SU-DHL-6 (cell line): Measurements from ENCODE around the gene YIPF2.

Experiments
- H2AFZ ChIP-seq: fragments of 200-600 bp; sonication (generic); 2 replicates; pipeline ENCODE4 v1.6.1; 2014; ENCODE audit warnings: low read depth, mild to moderate bottlenecking, moderate library complexity, mixed read lengths, antibody characterized with exemption, low read length; ENCODE audit not compliant: severe bottlenecking
- H3F3A ChIP-seq: fragments of 200-600 bp; shearing (Covaris generic); 2 replicates; pipeline ENCODE4 v1.6.0; 2016; ENCODE audit warnings: antibody characterized with exemption, mild to moderate bottlenecking; ENCODE audit not compliant: insufficient read depth
- H3K27ac ChIP-seq: fragments of 200-600 bp; sonication (generic); 2 replicates; pipeline ENCODE4 v1.5.1; 2016; ENCODE audit warnings: low read depth, mild to moderate bottlenecking, low read length, moderate library complexity, mixed read lengths
- H3K27me3 ChIP-seq: fragments of 200-600 bp; sonication (generic), shearing (Covaris generic); 2 replicates; pipeline ENCODE4 v1.6.0; 2014; ENCODE audit warnings: mild to moderate bottlenecking, low read length
- H3K36me3 ChIP-seq: fragments of 200-600 bp; sonication (generic); 2 replicates; pipeline ENCODE4 v1.6.1; 2014; ENCODE audit warnings: mild to moderate bottlenecking, low read length, mixed read lengths
- H3K4me2 ChIP-seq: fragments of 300-600, 200-600 bp; shearing (Covaris generic), sonication (generic); 2 replicates; pipeline ENCODE4 v1.6.0; 2014; ENCODE audit warnings: low read length, low read depth, mild to moderate bottlenecking; ENCODE audit not compliant: poor library complexity, severe bottlenecking
- H3K4me3 ChIP-seq: fragments of 200-600 bp; sonication (generic); 2 replicates; pipeline ENCODE4 v1.5.1; 2014; ENCODE audit warnings: antibody characterized with exemption, low read length, mild to moderate bottlenecking, mixed read lengths; ENCODE audit not compliant: insufficient read depth, poor library complexity, severe bottlenecking
- H3K79me2 ChIP-seq: fragments of 200-600 bp; sonication (generic); 2 replicates; pipeline ENCODE4 v1.6.1; 2014; ENCODE audit warnings: mild to moderate bottlenecking, low read length, moderate library complexity; ENCODE audit not compliant: insufficient read depth
- H3K9ac ChIP-seq: fragments of 200-600 bp; sonication (generic); 2 replicates; pipeline ENCODE4 v1.7.0; 2014; ENCODE audit warnings: mild to moderate bottlenecking, low read length
- H3K9me2 ChIP-seq: fragments of 200-600 bp; sonication (generic); replicated peaks from 2 replicates; pipeline ENCODE4 v1.6.1; 2014; ENCODE audit warnings: low read length; ENCODE audit not compliant: insufficient read depth
- H3K9me3 ChIP-seq: fragments of 200-600 bp; sonication (generic); 2 replicates; pipeline ENCODE4 v1.6.1; 2014; ENCODE audit warnings: low read length, mixed read lengths; ENCODE audit not compliant: insufficient read depth
- H4K20me1 ChIP-seq: fragments of 200-600 bp; sonication (generic); 2 replicates; pipeline ENCODE4 v1.6.1; 2014; ENCODE audit warnings: low read depth, mild to moderate bottlenecking, antibody characterized with exemption, low read length, moderate library complexity, mixed read lengths
- CTCF ChIP-seq: fragments of 200-600 bp; sonication (generic); IDR thresholded peaks from one replicate; pipeline ENCODE4 v1.5.1; 2017; ENCODE audit warnings: antibody characterized with exemption, mild to moderate bottlenecking, low read length, moderate library complexity; ENCODE audit not compliant: insufficient read depth, poor library complexity, severe bottlenecking
- EZH2phosphoT487 ChIP-seq: fragments of 200-600 bp; sonication (generic), shearing (Covaris generic); conservative IDR thresholded peaks from 2 replicates; pipeline ENCODE4 v1.6.1; 2018; ENCODE audit warnings: mild to moderate bottlenecking, antibody characterized with exemption, low read length, moderate library complexity, mixed read lengths

Gene YIPF2

GRCh38 chr19:10975374-10976130 is 47.1 kb upstream of the YIPF2 start:
- no peaks in the 10 kb centered on the region for H3K27me3 ChIP-seq
- H3K27ac ChIP-seq: peak overlapping the region; percentile 99
- H4K20me1 ChIP-seq: no peaks in the 10 kb centered on the region; the same call in 1 of the 2 replicates
- no peak overlapping the region for H3K4me3 ChIP-seq
- no peak overlapping the region for H2AFZ ChIP-seq
- no peaks in the 10 kb centered on the region for H3K9me3 ChIP-seq
- H3F3A ChIP-seq: peaks cover 86% of the 10 kb centered on the region
- H3K4me2 ChIP-seq: peak overlapping the region; percentile 54
- no peaks in the 10 kb centered on the region for H3K9me2 ChIP-seq
- peak overlapping the region; percentile 33 for H3K9ac ChIP-seq
- TF ChIP-seq EZH2phosphoT487 (no peak), CTCF (no peak)
- H3K79me2 ChIP-seq: peaks cover 93% of the 10 kb centered on the region
- 0 out of 2 replicates have a peak, but pooled peaks cover 2% of the 10 kb centered on the region for H3K36me3 ChIP-seq

- 0 out of 2 replicates have a peak, but pooled peaks cover 2% of the 10 kb centered on the region for H3K36me3 ChIP-seq
- peak overlapping the region; percentile 91 for H3K4me2 ChIP-seq
- no peaks in the 10 kb centered on the region for H4K20me1 ChIP-seq
- H3K79me2 ChIP-seq: peaks cover 90% of the 10 kb centered on the region
- H3K9ac ChIP-seq: peak overlapping the region; percentile 64; the same call in 1 of the 2 replicates
- TF ChIP-seq CTCF: no peak
- TF ChIP-seq EZH2phosphoT487: no peak
- H3K9me2 ChIP-seq: no peaks in the 10 kb centered on the region
- no peaks in the 10 kb centered on the region for H3K27me3 ChIP-seq
- H2AFZ ChIP-seq: no peak overlapping the region
- no peaks in the 10 kb centered on the region for H3K9me3 ChIP-seq
- no peak overlapping the region for H3K4me3 ChIP-seq
- peaks cover 85% of the 10 kb centered on the region for H3F3A ChIP-seq
- H3K27ac ChIP-seq: peak overlapping the region; percentile 99
Observed at GRCh38 chr19:10971107-10971726, 42.8 kb upstream of the YIPF2 start.

GRCh38 chr19:10968527-10969135 is 40.2 kb upstream of the YIPF2 start:
- Histone ChIP-seq H3F3A (peaks cover 81% of the 10 kb centered on the region), H3K9me2 (no peaks in the 10 kb centered on the region), H3K27ac (peak overlapping the region; percentile 99), H3K79me2 (peaks cover 93% of the 10 kb centered on the region), H2AFZ (no peak overlapping the region), H3K27me3 (no peaks in the 10 kb centered on the region), H3K36me3 (peaks cover 7% of the 10 kb centered on the region; the same call in 1 of the 2 replicates), H4K20me1 (no peaks in the 10 kb centered on the region), H3K4me3 (peak overlapping the region; percentile 41), H3K9ac (peak overlapping the region; percentile 64), H3K9me3 (no peaks in the 10 kb centered on the region), H3K4me2 (peak overlapping the region; percentile 91)
- TF ChIP-seq CTCF (no peak), EZH2phosphoT487 (no peak)
